Smooth muscle cell (in vitro differentiated cells): Measurements from ENCODE around the gene ALDH2. TPM values are rescaled to one million over a fixed set of nuclear protein-coding genes. Genes with fewer than 3 reads are reported as not detected.
A peak's percentile ranks its signal among the peaks of the same experiment; 100 is the strongest.

Source experiments
- DNase-seq: peaks from one replicate; lab custom pipeline; 2025; ENCODE audit not compliant: unreplicated experiment; lab: John Stamatoyannopoulos, UW
- H2AFZ ChIP-seq: fragments of 200-600 bp; sonication (generic); 2 replicates; pipeline ENCODE4 v1.6.0; 2016; ENCODE audit warnings: antibody characterized with exemption, low read depth, mild to moderate bottlenecking
- H3F3A ChIP-seq: fragments of 200-600 bp; sonication (generic); 2 replicates; pipeline ENCODE4 v1.6.0; 2017; ENCODE audit warnings: antibody characterized with exemption, low read depth
- H3K27ac ChIP-seq: fragments of 200-600 bp; sonication (generic); 2 replicates; pipeline ENCODE4 v1.5.1; 2016; ENCODE audit warnings: low read depth, mild to moderate bottlenecking
- H3K27me3 ChIP-seq: fragments of 200-600 bp; sonication (generic); 2 replicates; pipeline ENCODE4 v1.6.1; 2016; ENCODE audit warnings: low read depth, mild to moderate bottlenecking
- H3K36me3 ChIP-seq: fragments of 200-600 bp; sonication (generic); 2 replicates; pipeline ENCODE4 v1.5.1; 2016; ENCODE audit warnings: low read depth
- H3K4me1 ChIP-seq: fragments of 200-600 bp; sonication (generic); 2 replicates; pipeline ENCODE4 v1.5.1; 2016; ENCODE audit warnings: low read depth
- H3K4me2 ChIP-seq: fragments of 200-600 bp; sonication (generic); 2 replicates; pipeline ENCODE4 v1.6.0; 2016; ENCODE audit warnings: mild to moderate bottlenecking
- H3K4me3 ChIP-seq: fragments of 200-600 bp; sonication (generic); 2 replicates; pipeline ENCODE4 v1.5.1; 2016; ENCODE audit warnings: mild to moderate bottlenecking
- H3K79me2 ChIP-seq: fragments of 200-600 bp; sonication (generic); 2 replicates; pipeline ENCODE4 v1.6.0; 2016; ENCODE audit warnings: low read depth, mild to moderate bottlenecking
- H3K9ac ChIP-seq: fragments of 200-600 bp; sonication (generic); 2 replicates; pipeline ENCODE4 v1.6.0; 2016; ENCODE audit warnings: low read depth
- H3K9me3 ChIP-seq: fragments of 200-600 bp; sonication (generic); replicated peaks from 2 replicates; pipeline ENCODE4 v1.5.1; 2016; ENCODE audit warnings: low read depth
- H4K20me1 ChIP-seq: fragments of 200-600 bp; sonication (generic); 2 replicates; pipeline ENCODE4 v1.6.0; 2016; ENCODE audit warnings: low read depth
- WGBS: methylation state at CpG from one replicate; pipeline ENCODE4 v1.1.7; 2016; ENCODE audit warnings: low lambda C conversion rate; 5-methylcytosine and 5-hydroxymethylcytosine counted together
- polyA plus RNA-seq: library from polyadenylated mRNA; unstranded; fragments of >200 nt; fragmentation: Nextera tagmentation; extraction: Ambion mirVana; gene quantifications from 2 replicates; pipeline ENCODE4 v1.2.1, GENCODE V29; 2016
- total RNA-seq: library from RNA; depleted of rRNA; stranded (reverse); fragments of >200 nt; gene quantifications from 2 replicates; pipeline ENCODE4 v1.2.3, GENCODE V29; 2014
- TF ChIP-seq, protein P1 (sequence below): fragments of 200-600 bp; sonication (generic); IDR thresholded peaks from 2 replicates; pipeline ENCODE4 v1.5.1; 2017; ENCODE audit warnings: borderline replicate concordance, mild to moderate bottlenecking, antibody characterized with exemption; ENCODE audit not compliant: insufficient read depth, poor library complexity, severe bottlenecking

ALDH2 gene
- total and polyA plus RNA-seq, 2 experiments from 2014 or later, result 17.0 to 54.6 TPM

- no peaks in the 10 kb centered on the region for H4K20me1 ChIP-seq
- no peak overlapping the region for H3K4me3 ChIP-seq
- DNase-seq, result no peak
- H3K9me3 ChIP-seq, result no peaks in the 10 kb centered on the region
- no peak overlapping the region for H2AFZ ChIP-seq
- no peak overlapping the region for H3K4me2 ChIP-seq
- no peak overlapping the region for H3K27ac ChIP-seq
- no peaks in the 10 kb centered on the region for H3K27me3 ChIP-seq
- no peak overlapping the region for H3K9ac ChIP-seq
- no peaks in the 10 kb centered on the region for H3F3A ChIP-seq
- 96% methylated on average over 7 of the region's 7 CpGs for WGBS
- TF ChIP-seq, protein P1, sequence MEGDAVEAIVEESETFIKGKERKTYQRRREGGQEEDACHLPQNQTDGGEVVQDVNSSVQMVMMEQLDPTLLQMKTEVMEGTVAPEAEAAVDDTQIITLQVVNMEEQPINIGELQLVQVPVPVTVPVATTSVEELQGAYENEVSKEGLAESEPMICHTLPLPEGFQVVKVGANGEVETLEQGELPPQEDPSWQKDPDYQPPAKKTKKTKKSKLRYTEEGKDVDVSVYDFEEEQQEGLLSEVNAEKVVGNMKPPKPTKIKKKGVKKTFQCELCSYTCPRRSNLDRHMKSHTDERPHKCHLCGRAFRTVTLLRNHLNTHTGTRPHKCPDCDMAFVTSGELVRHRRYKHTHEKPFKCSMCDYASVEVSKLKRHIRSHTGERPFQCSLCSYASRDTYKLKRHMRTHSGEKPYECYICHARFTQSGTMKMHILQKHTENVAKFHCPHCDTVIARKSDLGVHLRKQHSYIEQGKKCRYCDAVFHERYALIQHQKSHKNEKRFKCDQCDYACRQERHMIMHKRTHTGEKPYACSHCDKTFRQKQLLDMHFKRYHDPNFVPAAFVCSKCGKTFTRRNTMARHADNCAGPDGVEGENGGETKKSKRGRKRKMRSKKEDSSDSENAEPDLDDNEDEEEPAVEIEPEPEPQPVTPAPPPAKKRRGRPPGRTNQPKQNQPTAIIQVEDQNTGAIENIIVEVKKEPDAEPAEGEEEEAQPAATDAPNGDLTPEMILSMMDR, result no peak
- H3K36me3 ChIP-seq, result no peaks in the 10 kb centered on the region
- no peaks in the 10 kb centered on the region for H3K79me2 ChIP-seq
- no peaks in the 10 kb centered on the region for H3K4me1 ChIP-seq
Observed at GRCh38 chr12:111748867-111749266, 17.9 kb upstream of the ALDH2 start.

DNA sequence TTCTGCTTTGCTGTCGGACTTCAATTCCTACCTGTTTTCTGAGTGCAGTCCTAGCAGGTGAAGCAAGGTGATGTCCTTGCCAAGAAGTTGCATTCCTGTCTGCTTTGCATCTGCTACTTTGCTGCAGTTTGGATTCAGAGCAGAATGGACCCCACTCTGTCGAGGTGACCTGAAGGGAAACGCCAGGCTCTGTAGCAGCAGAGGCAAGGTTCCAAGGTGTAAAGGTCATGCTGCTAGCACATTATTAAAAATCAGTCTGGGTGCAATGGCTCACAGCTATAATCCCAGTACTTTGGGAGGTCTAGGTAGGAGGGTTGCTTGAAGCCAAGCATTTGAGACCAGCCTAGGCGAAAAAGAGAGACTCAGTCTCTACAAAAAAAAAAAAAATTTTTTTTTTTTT lies 17.3 kb upstream of the ALDH2 start:
- H3F3A ChIP-seq, result no peaks in the 10 kb centered on the region
- DNase-seq, result no peak
- H3K36me3 ChIP-seq, result no peaks in the 10 kb centered on the region
- H4K20me1 ChIP-seq, result no peaks in the 10 kb centered on the region
- WGBS, result 98% methylated on average over 4 of the region's 4 CpGs
- no peak overlapping the region for H3K9ac ChIP-seq
- H3K4me2 ChIP-seq, result no peak overlapping the region
- TF ChIP-seq, protein P1, result no peak
- H3K4me1 ChIP-seq, result no peaks in the 10 kb centered on the region
- no peaks in the 10 kb centered on the region for H3K27me3 ChIP-seq
- no peak overlapping the region for H3K27ac ChIP-seq
- H3K79me2 ChIP-seq, result no peaks in the 10 kb centered on the region
- H2AFZ ChIP-seq, result no peak overlapping the region
- H3K4me3 ChIP-seq, result no peak overlapping the region
- no peaks in the 10 kb centered on the region for H3K9me3 ChIP-seq

- H3K27ac ChIP-seq, result no peak overlapping the region
- no peaks in the 10 kb centered on the region for H3K9me3 ChIP-seq
- TF ChIP-seq, protein P1, result peak; percentile 62
- H3K4me3 ChIP-seq, result no peak overlapping the region
- no peaks in the 10 kb centered on the region for H3F3A ChIP-seq
- H3K79me2 ChIP-seq, result no peaks in the 10 kb centered on the region
- no peaks in the 10 kb centered on the region for H3K27me3 ChIP-seq
- no peak overlapping the region for H3K9ac ChIP-seq
- H3K4me2 ChIP-seq, result no peak overlapping the region
- DNase-seq, result no peak
- H4K20me1 ChIP-seq, result no peaks in the 10 kb centered on the region
- H3K36me3 ChIP-seq, result no peaks in the 10 kb centered on the region
- WGBS, result 65% methylated on average over 23 of the region's 23 CpGs
- H3K4me1 ChIP-seq, result peaks cover 2% of the 10 kb centered on the region
- H2AFZ ChIP-seq, result no peak overlapping the region
Observed at GRCh38 chr12:111753144-111753881, 13.4 kb upstream of the ALDH2 start.

- Histone ChIP-seq H3K36me3 (no peaks in the 10 kb centered on the region), H2AFZ (no peak overlapping the region), H3K9me3 (no peaks in the 10 kb centered on the region), H3K4me2 (no peak overlapping the region), H3K4me1 (peaks cover 5% of the 10 kb centered on the region), H4K20me1 (peaks cover 8% of the 10 kb centered on the region), H3K4me3 (no peak overlapping the region), H3F3A (no peaks in the 10 kb centered on the region), H3K79me2 (no peaks in the 10 kb centered on the region), H3K27me3 (no peaks in the 10 kb centered on the region), H3K27ac (no peak overlapping the region), H3K9ac (no peak overlapping the region)
- no peak for DNase-seq
- 96% methylated on average over 8 of the region's 8 CpGs for WGBS
- TF ChIP-seq, protein P1, result no peak
Observed at GRCh38 chr12:111754671-111755070, 12.1 kb upstream of the ALDH2 start.
